NT2/D1 (cell line): ENCODE data around the gene OPN1MW3.
"Not testable (repeated sequence)": the region's sequence is repeated elsewhere in the genome, so short reads cannot be mapped to it uniquely, and the experiment has no call there.

Experiments
- SUZ12 ChIP-seq: IDR thresholded peaks from 2 replicates; pipeline ENCODE4 v1.6.1; 2011; ENCODE audit not compliant: insufficient read length, insufficient read depth; ENCODE audit errors: extremely low read depth
- YY1 ChIP-seq: IDR thresholded peaks from 2 replicates; pipeline ENCODE4 v1.6.1; 2011; ENCODE audit not compliant: insufficient read length, insufficient read depth
- ZNF274 ChIP-seq: IDR thresholded peaks from 2 replicates; pipeline ENCODE4 v1.6.1; 2011; ENCODE audit warnings: mild to moderate bottlenecking, low read depth, low read length

DNA sequence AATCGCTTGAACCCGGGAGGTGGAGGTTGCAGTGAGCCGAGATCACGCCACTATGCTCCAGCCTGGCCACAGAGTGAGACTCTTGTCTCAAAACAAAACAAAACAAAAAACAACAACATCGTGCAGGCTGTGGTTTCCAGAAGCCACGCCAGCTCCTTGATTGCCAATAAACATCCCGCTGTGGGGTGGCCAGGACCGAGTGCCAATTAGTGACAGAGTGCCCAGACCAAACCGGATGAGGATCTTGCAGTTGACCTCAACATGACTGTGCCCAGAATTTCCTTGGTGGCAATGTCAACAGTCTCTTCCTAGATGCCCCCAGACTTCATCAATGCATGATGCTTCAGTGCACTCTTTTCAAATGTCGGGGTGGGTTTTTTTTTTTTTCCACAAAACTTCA is 1.3 kb downstream of the OPN1MW3 start:
- not testable (repeated sequence) for TF ChIP-seq YY1, ZNF274, SUZ12
